BE2C (cell line): ENCODE measurements around the gene NFIB.

Experiments
- DNase-seq: peaks from one replicate; pipeline ENCODE4 v3.0.0-alpha.2; 2020
- H3K27me3 ChIP-seq: fragments of 250-450 bp; sonication (Bioruptor Pico); 2 replicates; pipeline ENCODE4 v1.5.1; 2020; ENCODE audit warnings: mild to moderate bottlenecking
- H3K36me3 ChIP-seq: fragments of 250-450 bp; sonication (Bioruptor Pico); 2 replicates; pipeline ENCODE4 v1.5.1; 2020; ENCODE audit warnings: mild to moderate bottlenecking
- H3K4me1 ChIP-seq: fragments of 250-450 bp; sonication (Bioruptor Pico); 2 replicates; pipeline ENCODE4 v1.5.1; 2020
- H3K4me3 ChIP-seq: 2 replicates; pipeline ENCODE4 v1.5.1; 2011; ENCODE audit warnings: low read depth, low read length
- H3K9me3 ChIP-seq: fragments of 250-450 bp; sonication (Bioruptor Pico); 2 replicates; pipeline ENCODE4 v1.5.1; 2020
- CTCF ChIP-seq: IDR thresholded peaks from 2 replicates; pipeline ENCODE4 v1.5.1; 2012; ENCODE audit warnings: mild to moderate bottlenecking, low read depth, low read length

NFIB gene

DNA sequence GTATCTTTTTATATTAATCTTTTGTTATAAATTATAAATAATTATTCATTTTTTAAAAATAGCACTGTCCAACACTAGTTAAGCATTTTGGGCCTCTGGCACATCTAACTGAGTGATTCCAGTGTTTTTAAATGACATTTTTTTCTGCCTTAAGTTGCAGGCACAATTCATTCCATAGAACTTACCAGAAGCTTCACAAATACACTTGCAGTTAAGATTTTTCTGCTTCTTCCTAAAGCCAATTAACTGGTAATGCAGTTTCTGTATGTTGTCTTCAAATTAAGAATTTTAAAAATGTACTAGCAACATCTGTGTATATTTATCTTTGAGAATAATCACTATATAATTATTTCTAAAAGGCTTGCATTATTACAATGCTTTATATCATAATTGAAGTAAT is 11.2 kb upstream of the NFIB start:
- DNase-seq, result no peak
- no peak for TF ChIP-seq CTCF
- no peaks in the 10 kb centered on the region for H3K27me3 ChIP-seq
- no peaks in the 10 kb centered on the region for H3K36me3 ChIP-seq
- no peak overlapping the region for H3K4me3 ChIP-seq
- H3K4me1 ChIP-seq, result peaks cover 4% of the 10 kb centered on the region; the same call in 1 of the 2 replicates
- no peaks in the 10 kb centered on the region for H3K9me3 ChIP-seq

- TF ChIP-seq CTCF, result no peak
- no peaks in the 10 kb centered on the region for H3K36me3 ChIP-seq
- peaks cover 4% of the 10 kb centered on the region; the same call in 1 of the 2 replicates for H3K4me1 ChIP-seq
- H3K9me3 ChIP-seq, result no peaks in the 10 kb centered on the region
- no peak for DNase-seq
- no peaks in the 10 kb centered on the region for H3K27me3 ChIP-seq
- H3K4me3 ChIP-seq, result peak overlapping the region; percentile 78
Measured at GRCh38 chr9:14323985-14324650, 10.2 kb upstream of the NFIB start.

- Histone ChIP-seq H3K4me3 (peak overlapping the region; percentile 78), H3K4me1 (peaks cover 4% of the 10 kb centered on the region), H3K9me3 (no peaks in the 10 kb centered on the region), H3K27me3 (no peaks in the 10 kb centered on the region), H3K36me3 (no peaks in the 10 kb centered on the region)
- DNase-seq, result no peak
- no peak for TF ChIP-seq CTCF
Measured at GRCh38 chr9:14323083-14323971, 9.4 kb upstream of the NFIB start.

DNA sequence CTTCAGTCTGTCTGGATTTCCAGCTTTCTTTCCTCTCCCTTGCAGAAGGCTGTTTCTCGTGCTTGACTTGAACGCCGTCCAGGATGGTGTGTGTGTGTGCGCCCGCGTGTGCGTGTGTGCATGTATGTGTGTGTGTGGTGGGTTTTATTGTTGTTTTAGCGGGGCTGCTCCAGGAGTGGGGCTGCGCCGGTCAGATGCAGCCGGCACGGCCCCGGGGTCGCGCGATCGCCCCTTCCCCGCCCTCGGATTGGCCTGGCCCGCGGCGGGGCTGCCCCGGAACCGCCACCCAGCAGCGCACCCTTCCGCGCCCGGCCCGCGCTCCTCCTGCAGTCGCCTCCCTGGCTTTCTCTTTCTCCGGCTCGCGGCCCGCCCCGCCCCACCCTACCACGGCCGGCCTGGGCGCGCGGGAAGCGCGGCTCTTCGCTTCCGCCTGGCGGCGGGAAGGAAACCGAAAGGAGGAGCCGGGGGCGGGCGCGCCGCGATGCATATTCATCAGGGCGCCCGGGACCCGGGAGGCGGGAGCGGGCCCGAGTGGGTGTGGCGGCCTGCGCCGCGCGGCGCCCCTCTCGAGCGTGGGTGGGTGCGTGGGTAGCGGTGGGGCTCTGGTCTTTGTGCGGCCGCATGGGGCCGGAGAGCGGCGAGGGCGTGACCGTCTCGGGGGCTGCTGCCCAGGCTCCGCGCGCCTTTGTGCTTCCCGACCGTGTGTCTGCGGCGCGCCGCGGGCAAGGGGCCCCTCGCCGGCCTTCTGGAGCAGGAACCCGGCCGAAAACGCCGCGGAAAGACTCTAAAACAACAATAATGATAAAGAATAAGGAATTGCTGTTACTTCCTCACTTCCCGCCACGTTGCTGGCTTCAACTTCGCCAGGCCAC is 8.5 kb upstream of the NFIB start:
- peak overlapping the region; percentile 78 for H3K4me3 ChIP-seq
- peak; percentile 39 for TF ChIP-seq CTCF
- peak; percentile 95 for DNase-seq
- no peaks in the 10 kb centered on the region for H3K27me3 ChIP-seq
- peaks cover 8% of the 10 kb centered on the region for H3K4me1 ChIP-seq
- no peaks in the 10 kb centered on the region for H3K36me3 ChIP-seq
- no peaks in the 10 kb centered on the region for H3K9me3 ChIP-seq

GRCh38 chr9:14321517-14322130 is 7.7 kb upstream of the NFIB start:
- Histone ChIP-seq H3K27me3 (no peaks in the 10 kb centered on the region), H3K4me3 (peak overlapping the region; percentile 76), H3K4me1 (peaks cover 14% of the 10 kb centered on the region), H3K9me3 (no peaks in the 10 kb centered on the region), H3K36me3 (no peaks in the 10 kb centered on the region)
- no peak for DNase-seq
- TF ChIP-seq CTCF, result no peak
